Kidney epithelial cell (primary cell): ENCODE results near the gene SUB1. TPM values are rescaled to one million over a fixed set of nuclear protein-coding genes. Genes with fewer than 3 reads are reported as not detected.

Experiments
- DNase-seq: peaks from one replicate; pipeline ENCODE4 v3.0.0-alpha.2; 2010; ENCODE audit warnings: low read depth
- H3K27me3 ChIP-seq: 2 replicates; pipeline ENCODE4 v1.6.0; 2011; ENCODE audit warnings: low read length; ENCODE audit not compliant: control insufficient read depth, insufficient read depth
- H3K36me3 ChIP-seq: 2 replicates; pipeline ENCODE4 v1.5.1; 2011; ENCODE audit warnings: low read length; ENCODE audit not compliant: control insufficient read depth, insufficient read depth
- H3K4me3 ChIP-seq: 2 replicates; pipeline ENCODE4 v1.5.1; 2011; ENCODE audit warnings: low read depth, mild to moderate bottlenecking, control low read depth, low read length
- CTCF ChIP-seq: IDR thresholded peaks from 2 replicates; pipeline ENCODE4 v1.5.1; 2011; ENCODE audit warnings: mild to moderate bottlenecking, moderate library complexity, low read length, control low read depth, inconsistent platforms; ENCODE audit not compliant: insufficient read depth, poor library complexity, severe bottlenecking
- total RNA-seq: library from RNA; depleted of rRNA; stranded (reverse); fragments of >200 nt; gene quantifications from 2 replicates; pipeline ENCODE4 v1.2.3, GENCODE V29; 2015

The SUB1 gene
- total RNA-seq, 1 donor from 2014 or later: 199 TPM

GRCh38 chr5:32589942-32590869 lies 4.8 kb downstream of the SUB1 start:
- Histone ChIP-seq H3K4me3 (no peak overlapping the region), H3K36me3 (peaks cover 1% of the 10 kb centered on the region), H3K27me3 (no peaks in the 10 kb centered on the region)
- DNase-seq: no peak
- peak; percentile 55 for TF ChIP-seq CTCF

GRCh38 chr5:32595118-32595517 lies 9.8 kb downstream of the SUB1 start:
- Histone ChIP-seq H3K4me3 (no peak overlapping the region), H3K27me3 (no peaks in the 10 kb centered on the region), H3K36me3 (no peaks in the 10 kb centered on the region)
- no peak for TF ChIP-seq CTCF
- DNase-seq: no peak

GRCh38 chr5:32597041-32597629 lies 11.8 kb downstream of the SUB1 start:
- Histone ChIP-seq H3K36me3 (no peaks in the 10 kb centered on the region), H3K27me3 (no peaks in the 10 kb centered on the region), H3K4me3 (no peak overlapping the region)
- no peak for DNase-seq
- TF ChIP-seq CTCF: no peak

GRCh38 chr5:32598260-32598937 lies 13.0 kb downstream of the SUB1 start:
- DNase-seq: no peak
- no peaks in the 10 kb centered on the region for H3K36me3 ChIP-seq

GRCh38 chr5:32598997-32599549 lies 13.7 kb downstream of the SUB1 start:
- H3K27me3 ChIP-seq: no peaks in the 10 kb centered on the region
- H3K36me3 ChIP-seq: no peaks in the 10 kb centered on the region
- DNase-seq: no peak
- no peak overlapping the region for H3K4me3 ChIP-seq
- no peak for TF ChIP-seq CTCF

More at GRCh38 chr5:32598260-32598937, 13.0 kb downstream of the SUB1 start:
- no peak for TF ChIP-seq CTCF
- Histone ChIP-seq H3K4me3 (no peak overlapping the region), H3K27me3 (no peaks in the 10 kb centered on the region)
